C1 segment of cervical spinal cord (tissue), 14 donors: ENCODE measurements around the gene BLMH.
A peak's percentile ranks its signal among the peaks of the same experiment; 100 is the strongest.

Experiments
- DNase-seq, 14 donors: peaks; one replicate each; lab custom pipeline; 2025; lab: John Stamatoyannopoulos, UW

Gene BLMH

GRCh38 chr17:30304778-30305177, 13.0 kb upstream of the BLMH start:
- DNase-seq: no peak

GRCh38 chr17:30302241-30302640, 10.5 kb upstream of the BLMH start:
- no peak for DNase-seq

- DNase-seq: no peak
These were observed 9.1 kb upstream of the BLMH start for GRCh38 chr17:30300818-30301217.

GRCh38 chr17:30299000-30299399, 7.3 kb upstream of the BLMH start:
- DNase-seq: no peak

GRCh38 chr17:30297715-30298114, 6.0 kb upstream of the BLMH start:
- no peak for DNase-seq

- no peak for DNase-seq
These were observed 4.8 kb upstream of the BLMH start for GRCh38 chr17:30296499-30297080.

GRCh38 chr17:30292286-30292858, 628 bp upstream of the BLMH start:
- peak in 4 of 14 donors; percentile 25 to 43 (median 36) for DNase-seq

GRCh38 chr17:30290696-30291542, 825 bp downstream of the BLMH start:
- DNase-seq: peak in 2 of 14 donors; percentile 19 to 36

- DNase-seq: no peak
These were observed 1.7 kb downstream of the BLMH start for GRCh38 chr17:30290077-30290476.

- DNase-seq: no peak
These were observed 12.6 kb downstream of the BLMH start for GRCh38 chr17:30279156-30279555.

- no peak for DNase-seq
These were observed 13.7 kb downstream of the BLMH start for GRCh38 chr17:30278032-30278431.

- no peak for DNase-seq
These were observed 15.8 kb downstream of the BLMH start for GRCh38 chr17:30275911-30276310.

- DNase-seq: no peak
These were observed 16.9 kb downstream of the BLMH start for GRCh38 chr17:30274887-30275286.

- no peak for DNase-seq
These were observed 18.4 kb downstream of the BLMH start for GRCh38 chr17:30273373-30273772.

GRCh38 chr17:30271102-30271501, 20.6 kb downstream of the BLMH start:
- DNase-seq: no peak

GRCh38 chr17:30267625-30268024, 24.1 kb downstream of the BLMH start:
- no peak for DNase-seq

GRCh38 chr17:30263552-30264333, 28.0 kb downstream of the BLMH start:
- DNase-seq: no peak

GRCh38 chr17:30256756-30257506, 34.8 kb downstream of the BLMH start:
- DNase-seq: no peak

GRCh38 chr17:30254150-30254549, 37.6 kb downstream of the BLMH start:
- no peak for DNase-seq

- DNase-seq: no peak
These were observed 38.4 kb downstream of the BLMH start for GRCh38 chr17:30253312-30253711.

GRCh38 chr17:30251931-30252330, 39.8 kb downstream of the BLMH start:
- no peak for DNase-seq
